ENCODE data around the gene LNX1. TPM values are rescaled to one million over a fixed set of nuclear protein-coding genes. Genes with fewer than 3 reads are reported as not detected.

LNX1 gene
- total RNA-seq, 1 donor from 2014 or later, result not detected

- Mint-ChIP-seq H3K36me3 (ENCODE audit: low read depth) (no peaks in the 10 kb centered on the region), H3K27me3 (ENCODE audit: low read depth) (no peaks in the 10 kb centered on the region), H3K9me3 (no peaks in the 10 kb centered on the region), H3K4me3 (no peak overlapping the region), H3K27ac (ENCODE audit: unreplicated experiment) (no peak overlapping the region), H3K4me1 (peaks cover 8% of the 10 kb centered on the region)
- no peak for DNase-seq (ENCODE audit: low read depth, low spot score)
- no peak for TF ChIP-seq CTCF (conservative IDR thresholded peaks at IDR 0.05)
Observed at GRCh38 chr4:53633608-53634007, 42.3 kb upstream of the LNX1 start.

GRCh38 chr4:53629296-53629695 is 38.0 kb upstream of the LNX1 start:
- DNase-seq (ENCODE audit: low read depth, low spot score), result no peak
- Mint-ChIP-seq H3K36me3 (ENCODE audit: low read depth) (no peaks in the 10 kb centered on the region), H3K4me3 (no peak overlapping the region), H3K9me3 (peaks cover 6% of the 10 kb centered on the region), H3K27ac (ENCODE audit: unreplicated experiment) (no peak overlapping the region), H3K4me1 (no peaks in the 10 kb centered on the region), H3K27me3 (ENCODE audit: low read depth) (no peaks in the 10 kb centered on the region)
- TF ChIP-seq CTCF (conservative IDR thresholded peaks at IDR 0.05), result no peak

- Mint-ChIP-seq H3K27ac (ENCODE audit: unreplicated experiment) (no peak overlapping the region), H3K4me3 (no peak overlapping the region), H3K9me3 (peaks cover 6% of the 10 kb centered on the region), H3K4me1 (peaks cover 5% of the 10 kb centered on the region), H3K27me3 (ENCODE audit: low read depth) (no peaks in the 10 kb centered on the region), H3K36me3 (ENCODE audit: low read depth) (no peaks in the 10 kb centered on the region)
- no peak for DNase-seq (ENCODE audit: low read depth, low spot score)
- TF ChIP-seq CTCF (conservative IDR thresholded peaks at IDR 0.05), result no peak
Observed at GRCh38 chr4:53626491-53626890, 35.2 kb upstream of the LNX1 start.

GRCh38 chr4:53625888-53626287 is 34.6 kb upstream of the LNX1 start:
- Mint-ChIP-seq H3K27me3 (ENCODE audit: low read depth) (no peaks in the 10 kb centered on the region), H3K4me3 (no peak overlapping the region), H3K4me1 (peaks cover 5% of the 10 kb centered on the region), H3K9me3 (peaks cover 6% of the 10 kb centered on the region), H3K36me3 (ENCODE audit: low read depth) (no peaks in the 10 kb centered on the region), H3K27ac (ENCODE audit: unreplicated experiment) (no peak overlapping the region)
- DNase-seq (ENCODE audit: low read depth, low spot score), result no peak
- no peak for TF ChIP-seq CTCF (conservative IDR thresholded peaks at IDR 0.05)

- Mint-ChIP-seq H3K4me3 (no peak overlapping the region), H3K27ac (ENCODE audit: unreplicated experiment) (no peak overlapping the region), H3K36me3 (ENCODE audit: low read depth) (no peaks in the 10 kb centered on the region), H3K4me1 (peaks cover 5% of the 10 kb centered on the region), H3K9me3 (peaks cover 1% of the 10 kb centered on the region), H3K27me3 (ENCODE audit: low read depth) (no peaks in the 10 kb centered on the region)
- TF ChIP-seq CTCF (conservative IDR thresholded peaks at IDR 0.05), result no peak
- no peak for DNase-seq (ENCODE audit: low read depth, low spot score)
Observed at GRCh38 chr4:53622739-53623151, 31.5 kb upstream of the LNX1 start.

- Mint-ChIP-seq H3K27ac (ENCODE audit: unreplicated experiment) (no peak overlapping the region), H3K27me3 (ENCODE audit: low read depth) (no peaks in the 10 kb centered on the region), H3K4me3 (no peak overlapping the region), H3K4me1 (peaks cover 5% of the 10 kb centered on the region), H3K9me3 (no peaks in the 10 kb centered on the region), H3K36me3 (ENCODE audit: low read depth) (no peaks in the 10 kb centered on the region)
- DNase-seq (ENCODE audit: low read depth, low spot score), result no peak
- no peak for TF ChIP-seq CTCF (conservative IDR thresholded peaks at IDR 0.05)
Observed at GRCh38 chr4:53620956-53621355, 29.7 kb upstream of the LNX1 start.
